ENCODE results near the gene ANKRD49.

ANKRD49 gene

GRCh38 chr11:94507485-94507884 lies 13.7 kb downstream of the ANKRD49 start:
- DNase-seq, result peak in 1 of 2 donors; percentile 14

- peak; percentile 26 to 57 for DNase-seq
Observed at GRCh38 chr11:94511932-94512781, 18.4 kb downstream of the ANKRD49 start, which contains the start of gene C11orf97. C11orf97 (plus strand) TSS chr11:94512461; CDS start chr11:94512529, 68 bp downstream.

GRCh38 chr11:94513091-94513490 lies 19.3 kb downstream of the ANKRD49 start:
- DNase-seq, result peak in 1 of 2 donors; percentile 40

GRCh38 chr11:94515398-94515797 lies 21.6 kb downstream of the ANKRD49 start:
- no peak for DNase-seq

- no peak for DNase-seq
Observed at GRCh38 chr11:94516725-94517124, 22.9 kb downstream of the ANKRD49 start.

DNA sequence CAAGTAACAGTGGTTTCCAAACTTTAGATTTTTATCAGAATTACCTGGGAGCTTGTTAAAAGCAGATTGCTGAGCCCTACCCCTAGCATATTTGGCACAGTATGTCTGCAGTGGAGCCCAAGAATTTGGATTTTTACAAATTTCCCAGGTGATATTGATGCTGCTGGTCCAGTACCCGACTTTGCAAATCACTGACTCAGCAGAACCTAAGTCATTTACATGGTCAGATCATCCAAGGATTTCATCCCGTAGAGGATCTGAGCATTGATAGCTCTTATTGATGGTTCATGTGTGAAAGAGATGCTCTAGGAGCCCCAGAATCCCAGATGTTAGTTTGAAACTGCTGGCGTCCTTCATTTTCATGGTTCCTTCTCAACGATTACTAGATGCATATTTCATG lies 24.5 kb downstream of the ANKRD49 start:
- DNase-seq, result no peak

GRCh38 chr11:94519478-94520084 lies 25.8 kb downstream of the ANKRD49 start:
- peak; percentile 52 to 70 for DNase-seq

- DNase-seq, result peak; percentile 47 to 54
Observed at GRCh38 chr11:94521684-94522083, 27.9 kb downstream of the ANKRD49 start.

DNA sequence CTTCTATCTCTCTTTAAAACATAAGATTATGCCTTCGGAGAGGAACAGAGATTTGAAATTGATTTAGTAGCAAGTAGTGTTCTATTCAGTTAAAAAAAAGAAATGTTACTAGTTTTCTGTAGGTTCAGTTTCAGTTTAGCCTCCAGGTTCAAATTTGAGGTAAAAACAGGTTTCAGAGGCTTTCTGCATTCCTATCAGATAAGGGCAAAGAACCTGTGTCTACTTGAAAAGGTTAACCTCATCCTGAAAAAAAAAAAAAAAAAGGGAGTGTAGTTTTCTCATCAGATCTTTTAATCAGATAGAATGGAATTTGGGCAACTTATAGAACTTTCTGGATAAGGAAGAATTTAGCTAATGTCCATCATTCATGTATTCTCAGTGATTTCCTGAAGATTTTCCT lies 30.6 kb downstream of the ANKRD49 start:
- no peak for DNase-seq

DNA sequence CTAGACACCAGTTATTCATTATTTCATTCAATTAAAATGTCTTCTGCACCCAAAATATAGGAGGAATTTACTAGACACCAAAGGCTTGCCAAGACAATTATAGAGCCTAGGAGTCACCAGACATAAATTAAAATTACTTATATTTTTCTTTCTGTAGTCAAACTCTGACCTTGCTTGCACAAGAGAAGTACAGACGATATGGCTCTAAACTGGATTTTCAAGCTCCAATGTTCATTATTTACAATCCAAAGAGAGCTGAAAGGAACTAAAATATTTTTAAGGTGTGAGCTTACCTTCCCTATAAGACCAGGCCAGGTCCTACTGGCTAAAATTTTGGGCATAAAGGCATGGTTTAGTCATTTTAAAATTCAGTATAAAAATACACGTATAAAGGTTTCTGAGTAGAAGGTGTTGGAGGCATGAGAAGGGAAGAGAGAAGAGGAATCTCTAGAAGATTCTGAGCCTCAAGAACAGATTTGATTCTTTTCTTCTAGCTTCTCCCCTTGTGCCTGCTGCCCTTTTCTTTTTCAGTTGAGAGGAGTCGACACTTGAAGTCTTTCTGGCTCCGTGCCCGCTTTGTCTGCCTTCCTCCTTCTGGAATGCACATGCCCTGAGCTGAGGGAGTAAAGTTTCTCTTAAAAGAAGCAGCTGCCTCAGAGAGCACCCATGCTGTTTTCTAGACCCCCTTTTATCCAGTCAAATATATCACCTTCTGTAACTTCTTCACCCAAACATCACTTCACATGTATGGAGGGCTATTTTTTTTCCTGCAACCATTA lies 32.0 kb downstream of the ANKRD49 start:
- DNase-seq, result peak; percentile 69 to 72

- peak in 1 of 2 donors; percentile 28 for DNase-seq
Observed at GRCh38 chr11:94526645-94527438, 33.1 kb downstream of the ANKRD49 start.

- DNase-seq, result no peak
Observed at GRCh38 chr11:94528551-94528950, 34.8 kb downstream of the ANKRD49 start.

DNA sequence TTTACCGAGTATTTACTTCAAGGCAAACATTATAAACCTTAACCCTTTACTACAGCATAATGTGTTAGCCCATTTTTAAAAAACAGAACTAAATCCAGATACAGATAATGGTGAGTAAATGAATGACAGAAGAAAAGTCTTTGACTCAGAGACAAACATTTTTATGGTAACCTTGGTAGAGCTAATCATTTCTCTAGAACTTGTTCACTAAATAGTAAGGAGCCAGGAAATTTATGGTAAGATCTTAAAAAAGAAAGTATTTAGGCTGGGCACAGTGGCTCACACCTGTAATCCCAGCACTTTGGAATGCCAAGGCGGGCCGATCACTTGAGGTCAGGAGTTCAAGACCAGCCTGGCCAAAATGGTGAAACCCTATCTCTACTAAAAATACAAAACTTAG lies 38.4 kb downstream of the ANKRD49 start:
- no peak for DNase-seq

DNA sequence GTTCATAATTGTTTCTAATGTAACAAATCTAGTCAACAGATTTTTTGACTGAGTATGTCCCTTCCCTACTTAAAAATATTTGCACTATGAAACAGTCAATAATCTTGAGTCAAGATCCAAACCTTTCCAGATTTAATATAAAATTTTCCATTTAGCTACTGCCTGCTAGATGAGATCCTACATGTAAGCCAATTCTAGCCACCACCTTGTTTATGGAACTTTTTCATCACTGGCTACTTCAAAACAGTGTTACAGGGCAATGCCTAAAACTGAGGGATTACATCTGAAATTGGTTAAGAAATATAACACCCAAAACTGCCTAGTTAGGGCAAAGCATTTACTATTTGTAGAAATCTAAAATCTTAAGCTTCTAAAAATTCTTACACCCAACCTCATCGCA lies 39.4 kb downstream of the ANKRD49 start:
- no peak for DNase-seq

GRCh38 chr11:94533696-94534630 lies 40.2 kb downstream of the ANKRD49 start:
- DNase-seq, result peak; percentile 66 to 69

DNA sequence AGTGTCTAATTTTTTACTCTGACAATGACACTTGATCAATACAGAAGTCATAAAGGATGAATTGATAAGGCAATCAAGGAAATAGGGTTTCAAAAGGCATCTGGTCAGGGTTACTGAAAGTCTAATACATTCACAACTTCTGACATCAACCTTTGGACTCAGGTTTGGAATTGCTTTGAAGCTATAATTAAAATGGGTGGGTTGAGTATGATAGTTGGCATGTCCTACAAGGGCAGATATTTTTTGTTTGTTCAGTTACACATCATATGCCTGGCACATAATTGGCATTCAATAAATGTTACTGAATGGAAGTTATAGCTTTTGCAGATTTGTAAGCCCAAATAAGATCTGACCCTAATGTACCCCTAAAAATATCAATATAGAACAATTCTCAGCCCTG lies 42.6 kb downstream of the ANKRD49 start:
- DNase-seq, result no peak

DNA sequence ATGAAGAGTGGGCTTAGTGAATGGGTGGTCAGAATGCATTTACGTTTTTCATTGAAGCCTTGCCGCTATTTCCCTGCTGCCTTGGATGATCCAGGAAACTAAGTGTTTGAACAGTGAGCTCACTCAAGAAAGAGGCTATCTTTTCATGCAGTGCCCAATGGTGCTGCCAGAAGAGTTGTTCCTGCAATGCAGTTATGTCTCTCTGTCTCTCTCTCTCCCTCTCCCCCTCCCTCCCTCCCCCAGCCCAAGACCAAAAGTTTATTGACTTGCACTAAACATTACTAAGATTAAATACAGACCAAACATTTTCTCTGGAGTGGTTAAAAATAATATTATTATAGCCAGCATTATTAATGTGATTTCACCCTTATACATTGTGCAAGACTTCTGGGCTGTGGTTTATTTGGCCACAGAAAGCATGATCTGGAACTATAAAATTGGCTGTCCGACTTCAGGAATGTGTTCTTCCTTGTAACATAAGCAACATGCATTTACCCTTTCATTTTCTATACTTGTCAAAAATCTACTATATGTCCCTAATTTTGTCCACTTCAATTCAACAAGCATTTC lies 43.3 kb downstream of the ANKRD49 start:
- peak; percentile 24 to 28 for DNase-seq

- no peak for DNase-seq
Observed at GRCh38 chr11:94539420-94539819, 45.6 kb downstream of the ANKRD49 start.

DNA sequence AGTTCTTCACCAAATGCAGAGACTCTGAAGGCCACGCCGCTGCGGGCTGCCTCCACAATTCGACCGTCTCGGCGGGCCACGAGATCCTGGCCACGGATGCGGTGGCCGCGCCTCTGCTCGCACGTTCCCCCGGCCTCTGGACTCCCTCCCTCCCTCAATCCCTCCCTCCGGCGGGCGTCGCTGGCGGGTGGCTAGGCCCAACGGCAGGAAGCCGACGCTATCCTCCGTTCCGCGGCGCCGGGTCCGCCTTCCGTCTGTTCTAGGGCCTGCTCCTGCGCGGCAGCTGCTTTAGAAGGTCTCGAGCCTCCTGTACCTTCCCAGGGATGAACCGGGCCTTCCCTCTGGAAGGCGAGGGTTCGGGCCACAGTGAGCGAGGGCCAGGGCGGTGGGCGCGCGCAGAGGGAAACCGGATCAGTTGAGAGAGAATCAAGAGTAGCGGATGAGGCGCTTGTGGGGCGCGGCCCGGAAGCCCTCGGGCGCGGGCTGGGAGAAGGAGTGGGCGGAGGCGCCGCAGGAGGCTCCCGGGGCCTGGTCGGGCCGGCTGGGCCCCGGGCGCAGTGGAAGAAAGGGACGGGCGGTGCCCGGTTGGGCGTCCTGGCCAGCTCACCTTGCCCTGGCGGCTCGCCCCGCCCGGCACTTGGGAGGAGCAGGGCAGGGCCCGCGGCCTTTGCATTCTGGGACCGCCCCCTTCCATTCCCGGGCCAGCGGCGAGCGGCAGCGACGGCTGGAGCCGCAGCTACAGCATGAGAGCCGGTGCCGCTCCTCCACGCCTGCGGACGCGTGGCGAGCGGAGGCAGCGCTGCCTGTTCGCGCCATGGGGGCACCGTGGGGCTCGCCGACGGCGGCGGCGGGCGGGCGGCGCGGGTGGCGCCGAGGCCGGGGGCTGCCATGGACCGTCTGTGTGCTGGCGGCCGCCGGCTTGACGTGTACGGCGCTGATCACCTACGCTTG lies 50.2 kb downstream of the ANKRD49 start, which contains the start of gene FUT4:
Gene FUT4, plus strand, starts transcription at position 227 of the 951 bp plus-strand sequence. Its CDS starts 213 bp downstream, at position 440.
- peak; percentile 81 to 86 for DNase-seq

Measured in inflammatory macrophage (primary cell).